Stomach smooth muscle (tissue), 2 donors: Measurements from ENCODE around the gene MED1.
A peak's percentile ranks its signal among the peaks of the same experiment; 100 is the strongest.
"Not testable (repeated sequence)": the region's sequence is repeated elsewhere in the genome, so short reads cannot be mapped to it uniquely, and the experiment has no call there.

Experiments
- H3K27ac ChIP-seq: one replicate; pipeline ENCODE4 v1.7.0; 2013; ENCODE audit warnings: mild to moderate bottlenecking, low read length, inconsistent platforms
- H3K27me3 ChIP-seq, 2 donors: one replicate each; pipeline ENCODE4 v1.7.0; 2013; ENCODE audit warnings: low read length in 2 of 2; ENCODE audit not compliant: insufficient read depth in 2 of 2, control insufficient read depth in 1 of 2
- H3K36me3 ChIP-seq, 2 donors: one replicate each; pipeline ENCODE4 v1.7.0; 2013; ENCODE audit warnings: low read length in 2 of 2; ENCODE audit not compliant: control insufficient read depth in 2 of 2, insufficient read depth in 2 of 2
- H3K4me1 ChIP-seq: one replicate; pipeline ENCODE4 v1.7.0; 2013; ENCODE audit warnings: low read length; ENCODE audit not compliant: control insufficient read depth, insufficient read depth
- H3K4me3 ChIP-seq, 2 donors: one replicate each; pipeline ENCODE4 v1.7.0; 2013; ENCODE audit warnings: low read length in 2 of 2
- H3K9ac ChIP-seq, 2 donors: one replicate each; pipeline ENCODE4 v1.7.0; 2013; ENCODE audit warnings: low read length in 2 of 2, mild to moderate bottlenecking in 1 of 2
- H3K9me3 ChIP-seq, 2 donors: one replicate each; pipeline ENCODE4 v1.7.0; 2013; ENCODE audit warnings: low read length in 2 of 2; ENCODE audit not compliant: control insufficient read depth in 2 of 2
- donor health status: healthy.
- donor health status: Pancreatic carcinoma.

MED1 gene

GRCh38 chr17:39400547-39401411 lies 50.3 kb downstream of the MED1 start:
- Histone ChIP-seq H3K9me3 (no peaks in the 10 kb centered on the region), H3K27me3 (no peaks in the 10 kb centered on the region), H3K27ac (peak overlapping the region; percentile 82), H3K36me3 (peaks cover 0 to 4% of the 10 kb centered on the region in 2 donors), H3K4me3 (peak overlapping the region; percentile 58 to 92), H3K4me1 (peaks cover 5% of the 10 kb centered on the region), H3K9ac (peak overlapping the region; percentile 82 to 83)

DNA sequence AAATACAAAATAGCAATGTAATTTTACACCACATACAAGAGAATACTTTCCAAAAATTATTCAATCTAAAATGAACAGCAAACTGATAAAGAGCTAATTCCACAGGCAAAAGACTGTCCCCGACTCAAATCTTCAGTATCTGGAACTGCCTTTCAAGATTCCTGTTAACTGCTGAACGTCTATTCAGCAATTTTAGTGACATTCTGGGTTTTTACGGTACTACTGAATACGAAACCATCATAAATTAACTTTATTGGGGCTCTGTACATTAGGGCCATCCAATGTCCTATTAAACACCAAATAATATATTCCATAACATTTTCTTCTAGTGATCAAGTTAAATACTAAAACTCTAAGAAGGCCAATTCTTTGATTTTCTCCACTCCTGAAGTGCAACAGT lies 51.3 kb downstream of the MED1 start:
- peak overlapping the region; percentile 58 to 92 for H3K4me3 ChIP-seq
- peaks cover 5% of the 10 kb centered on the region for H3K4me1 ChIP-seq

GRCh38 chr17:39393736-39394135 lies 57.3 kb downstream of the MED1 start:
- Histone ChIP-seq H3K27ac (no peak overlapping the region), H3K4me1 (no peaks in the 10 kb centered on the region), H3K9ac (peak overlapping the region; percentile 1 to 42), H3K9me3 (no peaks in the 10 kb centered on the region), H3K36me3 (no peaks in the 10 kb centered on the region), H3K4me3 (no peak overlapping the region), H3K27me3 (no peaks in the 10 kb centered on the region)

More for the DNA sequence above, 51.3 kb downstream of the MED1 start:
- H3K9me3 ChIP-seq: no peaks in the 10 kb centered on the region
- no peak overlapping the region for H3K27ac ChIP-seq
- H3K9ac ChIP-seq: peak overlapping the region in 1 of 2 donors; percentile 31
- H3K27me3 ChIP-seq: no peaks in the 10 kb centered on the region
- no peaks in the 10 kb centered on the region for H3K36me3 ChIP-seq

DNA sequence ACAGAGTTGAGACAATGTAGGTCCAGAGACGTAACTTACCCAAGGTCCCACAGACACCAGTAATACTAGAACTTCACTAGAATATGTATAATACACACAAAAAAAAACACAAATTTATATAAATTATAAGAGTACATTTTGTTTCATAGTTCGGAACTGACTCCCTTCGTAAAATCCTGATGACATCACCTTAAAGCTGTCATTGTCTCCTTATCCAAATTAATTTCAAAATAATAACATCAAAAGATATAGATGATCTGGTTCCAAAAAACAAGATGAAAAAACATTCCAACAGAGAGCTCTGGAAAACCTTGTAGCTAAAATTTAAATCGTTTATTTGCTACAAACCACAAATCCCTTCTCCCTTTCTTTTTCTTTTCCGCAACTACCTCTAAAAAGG lies 59.6 kb downstream of the MED1 start:
- Histone ChIP-seq H3K27me3 (no peaks in the 10 kb centered on the region), H3K27ac (no peak overlapping the region), H3K4me3 (no peak overlapping the region), H3K36me3 (no peaks in the 10 kb centered on the region), H3K4me1 (no peaks in the 10 kb centered on the region), H3K9me3 (no peaks in the 10 kb centered on the region), H3K9ac (no peak overlapping the region)

GRCh38 chr17:39385040-39385439 lies 66.0 kb downstream of the MED1 start:
- H3K4me1 ChIP-seq: no peaks in the 10 kb centered on the region

GRCh38 chr17:39380144-39380543 lies 70.9 kb downstream of the MED1 start:
- H3K9ac ChIP-seq: no peak overlapping the region
- H3K27ac ChIP-seq: no peak overlapping the region
- no peaks in the 10 kb centered on the region for H3K4me1 ChIP-seq
- H3K36me3 ChIP-seq: no peaks in the 10 kb centered on the region
- H3K27me3 ChIP-seq: no peaks in the 10 kb centered on the region
- no peaks in the 10 kb centered on the region for H3K9me3 ChIP-seq
- H3K4me3 ChIP-seq: no peak overlapping the region

More at GRCh38 chr17:39385040-39385439, 66.0 kb downstream of the MED1 start:
- no peaks in the 10 kb centered on the region for H3K27me3 ChIP-seq
- H3K9me3 ChIP-seq: no peaks in the 10 kb centered on the region
- no peaks in the 10 kb centered on the region for H3K36me3 ChIP-seq
- no peak overlapping the region for H3K4me3 ChIP-seq
- no peak overlapping the region for H3K27ac ChIP-seq
- no peak overlapping the region for H3K9ac ChIP-seq

GRCh38 chr17:39376434-39376833 lies 74.6 kb downstream of the MED1 start:
- H3K9me3 ChIP-seq: no peaks in the 10 kb centered on the region
- no peak overlapping the region for H3K9ac ChIP-seq
- no peak overlapping the region for H3K27ac ChIP-seq

GRCh38 chr17:39367805-39368204 lies 83.3 kb downstream of the MED1 start:
- H3K9ac ChIP-seq, H3K9me3 ChIP-seq, H3K27me3 ChIP-seq, H3K36me3 ChIP-seq, H3K4me3 ChIP-seq, H3K27ac ChIP-seq, H3K4me1 ChIP-seq: not testable (repeated sequence)

More at GRCh38 chr17:39376434-39376833, 74.6 kb downstream of the MED1 start:
- Histone ChIP-seq H3K27me3 (no peaks in the 10 kb centered on the region), H3K4me3 (no peak overlapping the region), H3K4me1 (no peaks in the 10 kb centered on the region), H3K36me3 (no peaks in the 10 kb centered on the region)

DNA sequence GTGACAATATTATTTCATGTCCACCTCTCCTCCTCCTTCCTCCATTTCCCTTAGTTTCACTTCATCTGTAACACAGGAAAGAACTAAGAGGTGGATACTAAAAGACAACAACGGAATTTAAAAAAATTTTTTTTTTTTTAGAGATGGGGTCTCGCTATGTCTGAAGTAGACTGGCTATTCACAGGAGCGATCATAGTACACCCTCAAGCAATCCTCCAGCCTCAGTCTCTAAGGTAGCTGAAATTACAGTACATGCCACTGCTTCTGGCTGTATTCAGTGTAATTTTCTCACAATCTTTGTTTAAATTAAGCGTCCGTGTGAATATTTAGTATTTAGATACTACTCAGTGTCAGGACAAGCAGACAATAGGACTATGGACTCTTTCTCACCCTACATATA lies 85.2 kb downstream of the MED1 start:
- Histone ChIP-seq H3K9me3 (no peaks in the 10 kb centered on the region), H3K27ac (peak overlapping the region; percentile 7), H3K36me3 (no peaks in the 10 kb centered on the region), H3K4me3 (peak overlapping the region; percentile 1 to 32), H3K9ac (peak overlapping the region in 1 of 2 donors; percentile 35), H3K4me1 (no peaks in the 10 kb centered on the region), H3K27me3 (no peaks in the 10 kb centered on the region)

GRCh38 chr17:39365242-39365641 lies 85.8 kb downstream of the MED1 start:
- no peaks in the 10 kb centered on the region for H3K36me3 ChIP-seq
- H3K9ac ChIP-seq: peak overlapping the region in 1 of 2 donors; percentile 35
- peak overlapping the region; percentile 7 for H3K27ac ChIP-seq
- H3K9me3 ChIP-seq: no peaks in the 10 kb centered on the region
- no peaks in the 10 kb centered on the region for H3K27me3 ChIP-seq
- peak overlapping the region in 1 of 2 donors; percentile 1 for H3K4me3 ChIP-seq
- no peaks in the 10 kb centered on the region for H3K4me1 ChIP-seq
